ENCODE results near the gene ZNF311. TPM values are rescaled to one million over a fixed set of nuclear protein-coding genes. Genes with fewer than 3 reads are reported as not detected.
A peak's percentile ranks its signal among the peaks of the same experiment; 100 is the strongest.

Gene ZNF311
- total and polyA plus RNA-seq, 8 donors, result 0.19 to 1.2 (median 0.47) TPM

DNA sequence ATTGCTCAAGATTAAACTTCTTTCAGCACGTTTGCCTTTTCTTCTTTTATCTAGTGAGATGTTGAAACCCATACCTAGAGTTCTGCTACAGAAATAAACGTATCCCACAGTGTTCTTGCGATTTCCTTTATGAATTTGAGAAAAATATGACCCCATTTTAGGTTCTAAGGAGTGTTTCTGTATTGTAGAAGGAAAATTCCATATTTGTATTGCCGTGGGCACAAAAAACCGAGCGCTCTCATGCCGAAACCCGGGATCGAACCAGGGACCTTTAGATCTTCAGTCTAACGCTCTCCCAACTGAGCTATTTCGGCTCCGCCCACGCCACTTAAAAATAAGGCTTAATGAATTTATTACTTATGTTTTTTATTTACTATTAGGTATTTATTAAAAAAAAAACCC lies 23.7 kb downstream of the ZNF311 start:
- intact Hi-C loops (cut with DNase I), result no loop called here
- H3K27ac ChIP-seq, result peak overlapping the region in 2 of 4 donors; percentile 64 to 68
- peak; percentile 49 to 72 (median 61) for ATAC-seq
- no peaks in the 10 kb centered on the region for H3K36me3 ChIP-seq
- H3K4me3 ChIP-seq, result peak overlapping the region; percentile 13 to 54 (median 44)
- peaks cover 0 to 6% (median 0%) of the 10 kb centered on the region in 3 donors for H3K4me1 ChIP-seq
- peaks cover 0 to 8% (median 2%) of the 10 kb centered on the region in 4 donors for H3K27me3 ChIP-seq
- 0 to 1% methylated on average over 13 of the region's 13 CpGs for WGBS, 2 donors
- TF ChIP-seq, protein P1, sequence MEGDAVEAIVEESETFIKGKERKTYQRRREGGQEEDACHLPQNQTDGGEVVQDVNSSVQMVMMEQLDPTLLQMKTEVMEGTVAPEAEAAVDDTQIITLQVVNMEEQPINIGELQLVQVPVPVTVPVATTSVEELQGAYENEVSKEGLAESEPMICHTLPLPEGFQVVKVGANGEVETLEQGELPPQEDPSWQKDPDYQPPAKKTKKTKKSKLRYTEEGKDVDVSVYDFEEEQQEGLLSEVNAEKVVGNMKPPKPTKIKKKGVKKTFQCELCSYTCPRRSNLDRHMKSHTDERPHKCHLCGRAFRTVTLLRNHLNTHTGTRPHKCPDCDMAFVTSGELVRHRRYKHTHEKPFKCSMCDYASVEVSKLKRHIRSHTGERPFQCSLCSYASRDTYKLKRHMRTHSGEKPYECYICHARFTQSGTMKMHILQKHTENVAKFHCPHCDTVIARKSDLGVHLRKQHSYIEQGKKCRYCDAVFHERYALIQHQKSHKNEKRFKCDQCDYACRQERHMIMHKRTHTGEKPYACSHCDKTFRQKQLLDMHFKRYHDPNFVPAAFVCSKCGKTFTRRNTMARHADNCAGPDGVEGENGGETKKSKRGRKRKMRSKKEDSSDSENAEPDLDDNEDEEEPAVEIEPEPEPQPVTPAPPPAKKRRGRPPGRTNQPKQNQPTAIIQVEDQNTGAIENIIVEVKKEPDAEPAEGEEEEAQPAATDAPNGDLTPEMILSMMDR (IDR thresholded peaks at IDR 0.05), result no peak
- H3K9me3 ChIP-seq, result no peaks in the 10 kb centered on the region
- FAIRE-seq, result no peak
- peak; percentile 58 to 82 (median 71) for DNase-seq

DNA sequence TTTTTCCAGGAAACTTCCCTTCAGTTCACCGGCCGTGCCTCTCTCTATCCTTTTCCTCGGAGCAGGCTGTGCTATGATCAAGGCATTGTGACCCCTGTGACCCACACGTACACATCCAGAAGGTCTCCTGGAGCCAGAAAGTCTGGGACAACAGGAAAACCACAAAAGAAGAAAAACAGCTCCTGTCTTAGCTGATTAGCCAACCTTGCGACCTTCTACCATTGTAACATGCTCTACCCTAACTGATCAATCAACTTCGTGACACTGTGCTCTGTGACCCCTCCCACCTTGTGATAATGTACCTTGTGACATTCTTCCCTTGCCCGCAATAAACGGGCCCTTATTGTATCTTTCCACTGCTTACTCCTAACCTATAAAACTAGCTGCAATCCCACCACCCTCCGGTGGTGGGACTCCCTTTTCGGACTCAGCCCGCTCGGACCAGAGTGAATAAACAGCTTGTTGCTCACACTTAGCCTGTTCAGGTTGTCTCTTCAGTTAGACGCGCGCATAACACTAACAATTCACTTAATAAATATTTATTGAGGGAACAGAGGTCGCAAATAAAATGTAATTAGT lies 24.2 kb downstream of the ZNF311 start:
- Histone ChIP-seq H3K4me1 (peaks cover 0 to 6% (median 0%) of the 10 kb centered on the region in 3 donors), H3K36me3 (no peaks in the 10 kb centered on the region), H3K9me3 (no peaks in the 10 kb centered on the region), H3K4me3 (peak overlapping the region; percentile 13 to 54 (median 44)), H3K27ac (peak overlapping the region in 2 of 4 donors; percentile 64 to 68), H3K27me3 (peaks cover 0 to 8% (median 2%) of the 10 kb centered on the region in 4 donors)
- no peak for FAIRE-seq
- DNase-seq, result peak in 3 of 6 donors; percentile 25 to 55 (median 45)
- peak; percentile 25 to 62 (median 38) for ATAC-seq
- WGBS, 2 donors, result 1% methylated on average over 16 of the region's 16 CpGs
- TF ChIP-seq, protein P1 (IDR thresholded peaks at IDR 0.05), result peak in 1 of 4 donors; percentile 13
- intact Hi-C loops (cut with DNase I), result no loop called here

DNA sequence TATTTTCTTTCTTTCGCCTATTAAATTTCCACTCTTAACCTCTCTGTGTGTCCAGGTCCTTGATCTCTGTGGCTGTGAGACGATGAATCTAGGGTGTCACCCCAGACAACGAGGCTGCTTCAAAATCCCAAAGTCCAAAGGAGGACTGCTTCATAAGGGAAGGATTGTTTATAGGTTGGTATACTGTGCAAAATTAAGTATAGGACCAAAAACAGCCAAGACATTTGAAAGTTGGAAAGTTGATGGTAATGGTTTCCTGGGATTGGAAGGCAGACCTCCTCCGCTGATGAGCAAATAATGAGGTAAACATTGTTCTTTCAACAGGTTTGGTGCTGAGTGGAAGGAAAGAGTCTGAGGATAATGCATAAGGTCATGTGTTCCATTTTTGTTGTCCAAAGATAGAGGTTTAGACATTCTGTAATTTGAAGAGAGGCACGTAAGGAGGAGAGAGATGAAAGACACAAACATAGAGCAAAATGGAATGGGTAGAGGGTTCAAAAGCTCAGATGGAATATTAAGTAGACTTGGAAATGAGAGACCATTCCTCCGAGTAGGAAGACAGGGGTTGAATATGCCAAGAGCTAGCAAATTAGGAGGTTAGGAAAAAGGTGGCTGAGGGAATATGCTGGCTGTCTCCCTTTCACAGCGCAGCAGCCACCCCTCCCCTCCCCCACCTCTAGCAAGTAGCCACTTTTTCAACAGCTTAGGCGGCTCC lies 24.8 kb downstream of the ZNF311 start:
- H3K4me3 ChIP-seq, result peak overlapping the region in 3 of 4 donors; percentile 41 to 54 (median 47)
- H3K4me1 ChIP-seq, result peaks cover 0 to 6% (median 0%) of the 10 kb centered on the region in 3 donors
- TF ChIP-seq, protein P1 (IDR thresholded peaks at IDR 0.05), result no peak
- FAIRE-seq (no peak), DNase-seq (peak in 2 of 6 donors; percentile 21 to 34), ATAC-seq (peak in 1 of 4 donors; percentile 3)
- no peaks in the 10 kb centered on the region for H3K9me3 ChIP-seq
- peaks cover 0 to 8% (median 2%) of the 10 kb centered on the region in 4 donors for H3K27me3 ChIP-seq
- 42 to 50% methylated on average over 8 of the region's 8 CpGs for WGBS, 2 donors
- intact Hi-C loops (cut with DNase I), result no loop called here
- peak overlapping the region in 2 of 4 donors; percentile 64 to 68 for H3K27ac ChIP-seq
- no peaks in the 10 kb centered on the region for H3K36me3 ChIP-seq

DNA sequence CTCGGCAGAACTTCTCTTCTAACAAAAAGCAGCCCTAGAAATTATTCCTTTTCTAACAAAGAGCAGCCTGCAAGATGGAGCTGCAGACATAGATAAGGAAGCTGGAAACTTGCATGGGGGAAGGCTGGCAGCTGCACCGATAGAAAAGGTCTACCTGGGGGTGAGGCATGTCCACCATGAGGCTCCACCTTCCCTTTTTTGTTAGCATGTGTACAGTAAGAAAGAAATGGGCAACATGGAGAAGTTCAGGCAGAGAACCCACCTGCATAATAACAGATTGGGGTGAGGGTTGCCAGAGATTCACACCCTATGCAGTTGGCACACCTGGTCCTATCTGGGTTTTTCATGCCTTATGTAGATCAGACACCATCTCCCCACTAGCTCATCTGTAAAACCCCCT lies 25.4 kb downstream of the ZNF311 start:
- intact Hi-C loops (cut with DNase I), result no loop called here
- 39 to 51% methylated on average over 2 of the region's 2 CpGs for WGBS, 2 donors
- DNase-seq (no peak), ATAC-seq (no peak), FAIRE-seq (no peak)
- Histone ChIP-seq H3K9me3 (no peaks in the 10 kb centered on the region), H3K27ac (no peak overlapping the region), H3K4me1 (peaks cover 0 to 6% (median 0%) of the 10 kb centered on the region in 3 donors), H3K36me3 (no peaks in the 10 kb centered on the region), H3K27me3 (peaks cover 0 to 8% (median 2%) of the 10 kb centered on the region in 4 donors), H3K4me3 (no peak overlapping the region)
- TF ChIP-seq, protein P1 (IDR thresholded peaks at IDR 0.05), result no peak
